Measurements from ENCODE around the gene UFD1. TPM values are rescaled to one million over a fixed set of nuclear protein-coding genes. Genes with fewer than 3 reads are reported as not detected.

UFD1 gene
- total and polyA plus RNA-seq, 2 experiments from 2014 or later: 51.5 to 79.1 TPM

- no peak for DNase-seq (ENCODE audit: low spot score)
- Histone ChIP-seq H3K4me3 (no peak overlapping the region), H3K79me2 (no peaks in the 10 kb centered on the region), H3K27me3 (no peaks in the 10 kb centered on the region), H3K9me2 (replicated peaks; ENCODE audit: insufficient read depth) (no peaks in the 10 kb centered on the region), H3K36me3 (replicated peaks; ENCODE audit: insufficient read depth, low read depth) (no peaks in the 10 kb centered on the region), H4K20me1 (ENCODE audit: insufficient read depth, poor library complexity, severe bottlenecking) (no peaks in the 10 kb centered on the region), H2AFZ (no peak overlapping the region), H3K4me2 (no peak overlapping the region), H3K27ac (no peak overlapping the region), H3K9me3 (ENCODE audit: low read depth) (no peaks in the 10 kb centered on the region), H3K4me1 (ENCODE audit: insufficient read depth) (no peaks in the 10 kb centered on the region)
- WGBS (ENCODE audit: low lambda C conversion rate, missing lambda C conversion rate): 94% methylated on average over 14 of the region's 14 CpGs
- TF ChIP-seq CTCF (IDR thresholded peaks at IDR 0.05; ENCODE audit: poor library complexity) (no peak), EZH2phosphoT487 (IDR thresholded peaks at IDR 0.05; ENCODE audit: low read depth, severe bottlenecking, unreplicated experiment) (no peak)
Measured at GRCh38 chr22:19514831-19515565, 36.0 kb upstream of the UFD1 start.

- H3K4me1 ChIP-seq (ENCODE audit: insufficient read depth): no peaks in the 10 kb centered on the region
- WGBS (ENCODE audit: low lambda C conversion rate, missing lambda C conversion rate): 47% methylated on average over 2 of the region's 2 CpGs
- H3K4me3 ChIP-seq: no peak overlapping the region
- H3K9me2 ChIP-seq (replicated peaks; ENCODE audit: insufficient read depth): no peaks in the 10 kb centered on the region
- no peaks in the 10 kb centered on the region for H3K9me3 ChIP-seq (ENCODE audit: low read depth)
- no peak overlapping the region for H3K4me2 ChIP-seq
- no peak overlapping the region for H2AFZ ChIP-seq
- no peaks in the 10 kb centered on the region for H3K27me3 ChIP-seq
- H3K79me2 ChIP-seq: no peaks in the 10 kb centered on the region
- no peaks in the 10 kb centered on the region for H4K20me1 ChIP-seq (ENCODE audit: insufficient read depth, poor library complexity, severe bottlenecking)
- DNase-seq (ENCODE audit: low spot score): no peak
- no peak for TF ChIP-seq EZH2 (IDR thresholded peaks at IDR 0.05; ENCODE audit: borderline replicate concordance)
- no peak for TF ChIP-seq EZH2phosphoT487 (IDR thresholded peaks at IDR 0.05; ENCODE audit: low read depth, severe bottlenecking, unreplicated experiment)
- no peaks in the 10 kb centered on the region for H3K36me3 ChIP-seq (replicated peaks; ENCODE audit: insufficient read depth, low read depth)
- H3K27ac ChIP-seq: no peak overlapping the region
Measured at GRCh38 chr22:19513823-19514222, 34.8 kb upstream of the UFD1 start.

GRCh38 chr22:19510919-19511341 is 31.9 kb upstream of the UFD1 start:
- 93% methylated on average over 2 of the region's 2 CpGs for WGBS (ENCODE audit: low lambda C conversion rate, missing lambda C conversion rate)
- no peaks in the 10 kb centered on the region for H3K9me2 ChIP-seq (replicated peaks; ENCODE audit: insufficient read depth)
- H3K79me2 ChIP-seq: no peaks in the 10 kb centered on the region
- no peak overlapping the region for H3K27ac ChIP-seq
- no peaks in the 10 kb centered on the region for H3K4me1 ChIP-seq (ENCODE audit: insufficient read depth)
- TF ChIP-seq EZH2 (IDR thresholded peaks at IDR 0.05; ENCODE audit: borderline replicate concordance): no peak
- TF ChIP-seq CTCF (IDR thresholded peaks at IDR 0.05; ENCODE audit: poor library complexity): no peak
- no peak for TF ChIP-seq EZH2phosphoT487 (IDR thresholded peaks at IDR 0.05; ENCODE audit: low read depth, severe bottlenecking, unreplicated experiment)
- no peak overlapping the region for H2AFZ ChIP-seq
- no peak overlapping the region for H3K4me3 ChIP-seq
- no peak overlapping the region for H3K4me2 ChIP-seq
- H3K9me3 ChIP-seq (ENCODE audit: low read depth): no peaks in the 10 kb centered on the region
- no peaks in the 10 kb centered on the region for H3K27me3 ChIP-seq
- no peak for DNase-seq (ENCODE audit: low spot score)
- H3K36me3 ChIP-seq (replicated peaks; ENCODE audit: insufficient read depth, low read depth): no peaks in the 10 kb centered on the region
- no peaks in the 10 kb centered on the region for H4K20me1 ChIP-seq (ENCODE audit: insufficient read depth, poor library complexity, severe bottlenecking)

GRCh38 chr22:19509923-19510322 is 30.9 kb upstream of the UFD1 start:
- no peaks in the 10 kb centered on the region for H3K79me2 ChIP-seq
- H3K4me2 ChIP-seq: no peak overlapping the region
- no peak for TF ChIP-seq EZH2 (IDR thresholded peaks at IDR 0.05; ENCODE audit: borderline replicate concordance)
- TF ChIP-seq CTCF (IDR thresholded peaks at IDR 0.05; ENCODE audit: poor library complexity): no peak
- TF ChIP-seq EZH2phosphoT487 (IDR thresholded peaks at IDR 0.05; ENCODE audit: low read depth, severe bottlenecking, unreplicated experiment): no peak
- H3K27me3 ChIP-seq: no peaks in the 10 kb centered on the region
- no peaks in the 10 kb centered on the region for H4K20me1 ChIP-seq (ENCODE audit: insufficient read depth, poor library complexity, severe bottlenecking)
- no peaks in the 10 kb centered on the region for H3K9me3 ChIP-seq (ENCODE audit: low read depth)
- no peaks in the 10 kb centered on the region for H3K9me2 ChIP-seq (replicated peaks; ENCODE audit: insufficient read depth)
- H2AFZ ChIP-seq: no peak overlapping the region
- DNase-seq (ENCODE audit: low spot score): no peak
- H3K36me3 ChIP-seq (replicated peaks; ENCODE audit: insufficient read depth, low read depth): no peaks in the 10 kb centered on the region
- no peak overlapping the region for H3K27ac ChIP-seq
- no peaks in the 10 kb centered on the region for H3K4me1 ChIP-seq (ENCODE audit: insufficient read depth)
- WGBS (ENCODE audit: low lambda C conversion rate, missing lambda C conversion rate): 97% methylated on average over 2 of the region's 2 CpGs
- no peak overlapping the region for H3K4me3 ChIP-seq
